Gastrocnemius medialis (tissue), 4 donors: ENCODE results near the gene TPCN1. TPM values are rescaled to one million over a fixed set of nuclear protein-coding genes. Genes with fewer than 3 reads are reported as not detected.

ENCODE experiments used
- ATAC-seq, 2 donors: fragments of 150-250 bp; one replicate each; pipeline ENCODE4 v1.9.1; 2016
- DNase-seq, 2 donors: peaks; one replicate each; pipeline ENCODE4 v3.0.0-alpha.2; 2019
- H3K27ac ChIP-seq, 4 donors: fragments of 200-600 bp; sonication (generic); 1 replicate in 1 of 4; 2 replicates in 3 of 4; pipeline ENCODE4 v1.5.1; 2016 to 2018; ENCODE audit warnings: mild to moderate bottlenecking in 2 of 4, moderate library complexity in 1 of 4
- H3K27me3 ChIP-seq, 3 donors: fragments of 200-600 bp; sonication (generic) in 2 of 3; 1 replicate in 1 of 3; 2 replicates in 2 of 3; pipeline versions ENCODE4 v1.5.1 to v1.6.0; 2016 to 2019; ENCODE audit warnings: mild to moderate bottlenecking in 1 of 3, moderate library complexity in 1 of 3
- H3K36me3 ChIP-seq, 2 donors: fragments of 200-600 bp; sonication (generic) in 1 of 2; one replicate each; pipeline ENCODE4 v1.5.1; 2017 to 2018
- H3K4me1 ChIP-seq, 2 donors: fragments of 200-600 bp; sonication (generic) in 1 of 2; one replicate each; pipeline ENCODE4 v1.5.1; 2016 to 2017; ENCODE audit warnings: mild to moderate bottlenecking in 2 of 2
- H3K4me3 ChIP-seq, 4 donors: fragments of 200-600 bp; sonication (generic) in 3 of 4; 1 replicate in 1 of 4; 2 replicates in 3 of 4; pipeline ENCODE4 v1.5.1; 2016 to 2019; ENCODE audit warnings: mild to moderate bottlenecking in 2 of 4
- H3K9me3 ChIP-seq, 3 donors: fragments of 200-600 bp; sonication (generic) in 2 of 3; 1 replicate in 1 of 3; 2 replicates in 2 of 3; pipeline ENCODE4 v1.5.1; 2016 to 2019
- CTCF ChIP-seq, 5 experiments: fragments of 450-650 bp in 3 of 5; fragments of 200-600 bp in 2 of 5; sonication (generic) in 2 of 5; IDR thresholded peaks in 4 of 5; conservative IDR thresholded peaks in 1 of 5; 1 replicate in 4 of 5; 2 replicates in 1 of 5; pipeline ENCODE4 v1.5.1; 2016 to 2019; ENCODE audit warnings: antibody characterized with exemption in 5 of 5, mild to moderate bottlenecking in 3 of 5, moderate library complexity in 3 of 5
- POLR2A ChIP-seq, 2 donors: fragments of 450-650 bp; IDR thresholded peaks; one replicate each; pipeline ENCODE4 v1.6.1; 2017; ENCODE audit warnings: antibody characterized with exemption in 2 of 2, mild to moderate bottlenecking in 2 of 2, moderate library complexity in 2 of 2
- in situ Hi-C, 4 donors: fragments of 200-750 bp; cut with MboI; loops; one replicate each; pipeline versions ENCODE4 v1.15.0 to v1.8.0; 2017; ENCODE audit warnings: low sequenced_read_pairs in 4 of 4
- intact Hi-C: fragments of 100-400 bp; cut with DNase I; formaldehyde crosslinking; loops from one replicate; pipeline ENCODE4 v1.15.1; 2023; ENCODE audit warnings: low total_unique reads
- total RNA-seq, 4 donors: library from RNA; depleted of rRNA; stranded (reverse); fragments of >200 nt; gene quantifications; one replicate each; pipeline versions ENCODE4 v1.1.0 to v1.2.3, GENCODE V29; 2016

TPCN1 gene
- total RNA-seq, 4 donors from 2014 or later = 21.4 to 27.0 (median 25.4) TPM

GRCh38 chr12:113334786-113335539 is 113.7 kb downstream of the TPCN1 start, which contains the start of gene SLC8B1:
SLC8B1 (minus strand) TSS chr12:113335109; CDS start chr12:113332878, 2,231 bp downstream.
- peaks cover 0 to 17% of the 10 kb centered on the region in 2 donors for H3K36me3 ChIP-seq
- ATAC-seq (peak; percentile 90 to 95), DNase-seq (peak; percentile 74 to 85)
- in situ Hi-C loops (loop anchor here in 1 of 4 donors (10.0 kb wide), 1 partner anchor 150 kb away; the partner anchor contains the start of genes DDX54 and RITA1), intact Hi-C loops (loop anchor here (1.0 to 10.0 kb wide), 2 partner anchors 23 to 140 kb away; partner anchors contain the start of gene PLBD2)
- no peaks in the 10 kb centered on the region for H3K27me3 ChIP-seq
- peaks cover 11 to 16% of the 10 kb centered on the region in 2 donors for H3K4me1 ChIP-seq
- no peak for TF ChIP-seq CTCF (IDR thresholded peaks at IDR 0.05 in 4 of 5, conservative IDR thresholded peaks at IDR 0.05 in 1 of 5)
- peak; percentile 89 to 92 for TF ChIP-seq POLR2A (IDR thresholded peaks at IDR 0.05)
- no peaks in the 10 kb centered on the region for H3K9me3 ChIP-seq
- peak within 1 kb of the TSS; percentile 80 to 85 (median 82) for H3K27ac ChIP-seq
- H3K4me3 ChIP-seq = peak within 1 kb of the TSS; percentile 77 to 85 (median 82)

GRCh38 chr12:113339540-113339939 is 118.3 kb downstream of the TPCN1 start:
- TF ChIP-seq CTCF (IDR thresholded peaks at IDR 0.05 in 4 of 5, conservative IDR thresholded peaks at IDR 0.05 in 1 of 5) (no peak), POLR2A (IDR thresholded peaks at IDR 0.05) (no peak)
- ATAC-seq = no peak
- peaks cover 0 to 3% of the 10 kb centered on the region in 2 donors for H3K4me1 ChIP-seq
- no peak overlapping the region for H3K4me3 ChIP-seq
- in situ Hi-C loops = loop anchor here in 1 of 4 donors (10.0 kb wide), 1 partner anchor 155 kb away; the partner anchor contains the start of genes DDX54 and RITA1
- intact Hi-C loops = loop anchor here (10.0 kb wide), 1 partner anchor 145 kb away; no protein-coding TSS in a partner anchor
- no peaks in the 10 kb centered on the region for H3K9me3 ChIP-seq
- H3K36me3 ChIP-seq = no peaks in the 10 kb centered on the region
- DNase-seq = no peak
- H3K27ac ChIP-seq = no peak overlapping the region
- no peaks in the 10 kb centered on the region for H3K27me3 ChIP-seq

- no peak overlapping the region for H3K27ac ChIP-seq
- no peak overlapping the region for H3K4me3 ChIP-seq
- intact Hi-C loops = no loop called here
- peaks cover 0 to 3% of the 10 kb centered on the region in 2 donors for H3K4me1 ChIP-seq
- no peak for TF ChIP-seq POLR2A (IDR thresholded peaks at IDR 0.05)
- TF ChIP-seq CTCF (IDR thresholded peaks at IDR 0.05 in 4 of 5, conservative IDR thresholded peaks at IDR 0.05 in 1 of 5) = no peak
- in situ Hi-C loops = no loop called here
- no peaks in the 10 kb centered on the region for H3K9me3 ChIP-seq
- DNase-seq (no peak), ATAC-seq (no peak)
- H3K36me3 ChIP-seq = no peaks in the 10 kb centered on the region
- no peaks in the 10 kb centered on the region for H3K27me3 ChIP-seq
These were observed 118.8 kb downstream of the TPCN1 start for GRCh38 chr12:113340061-113340460.

- TF ChIP-seq CTCF (IDR thresholded peaks at IDR 0.05 in 4 of 5, conservative IDR thresholded peaks at IDR 0.05 in 1 of 5) = no peak
- no peak for TF ChIP-seq POLR2A (IDR thresholded peaks at IDR 0.05)
- intact Hi-C loops = no loop called here
- no peaks in the 10 kb centered on the region for H3K9me3 ChIP-seq
These were observed 120.3 kb downstream of the TPCN1 start for GRCh38 chr12:113341535-113341934.

More at GRCh38 chr12:113341535-113341934, 120.3 kb downstream of the TPCN1 start:
- Histone ChIP-seq H3K27me3 (no peaks in the 10 kb centered on the region), H3K4me1 (no peaks in the 10 kb centered on the region), H3K4me3 (no peak overlapping the region), H3K27ac (no peak overlapping the region), H3K36me3 (no peaks in the 10 kb centered on the region)
- in situ Hi-C loops = no loop called here
- no peak for DNase-seq
- no peak for ATAC-seq
